SH-SY5Y (cell line): Measurements from ENCODE around the gene WNT3.

Experiments
- GATA2 ChIP-seq: IDR thresholded peaks from 2 replicates; pipeline ENCODE4 v1.6.1; 2011; ENCODE audit warnings: mild to moderate bottlenecking, low read depth, low read length
- GATA3 ChIP-seq: IDR thresholded peaks from 2 replicates; pipeline ENCODE4 v1.6.1; 2011; ENCODE audit warnings: low read depth, mild to moderate bottlenecking, low read length, moderate library complexity

DNA sequence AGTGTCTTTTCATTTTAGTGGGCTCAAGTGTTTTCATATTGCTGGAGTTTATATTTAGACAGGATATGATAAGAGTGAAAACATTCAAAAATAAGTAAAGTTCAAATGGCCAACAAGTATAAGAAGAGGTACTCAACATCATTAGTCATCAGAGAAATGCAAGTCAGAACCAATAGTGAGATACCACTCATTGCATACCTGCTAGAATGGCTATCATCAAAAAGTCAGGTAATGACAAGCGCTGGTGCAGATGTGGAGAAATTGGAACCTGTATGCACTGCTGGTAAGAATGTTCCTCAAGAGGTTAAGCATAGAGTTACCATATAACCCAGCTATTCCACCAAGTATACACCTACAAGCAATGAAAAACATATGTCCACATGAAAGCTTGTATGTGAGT, 87.8 kb downstream of the WNT3 start:
- no peak for TF ChIP-seq GATA2
- no peak for TF ChIP-seq GATA3
